GM19463 (cell line): ENCODE results near the gene SECTM1.

ENCODE experiments used
- ATAC-seq: cut with Tn5 transposase; IDR thresholded peaks from one replicate; pipeline ENCODE4 v1.9.1; 2021; ENCODE audit warnings: mild to moderate bottlenecking, moderate library complexity; ENCODE audit not compliant: unreplicated experiment

The SECTM1 gene

GRCh38 chr17:82329683-82330321 is 3.8 kb downstream of the SECTM1 start:
- ATAC-seq, result no peak

GRCh38 chr17:82328994-82329507 is 4.5 kb downstream of the SECTM1 start:
- no peak for ATAC-seq

DNA sequence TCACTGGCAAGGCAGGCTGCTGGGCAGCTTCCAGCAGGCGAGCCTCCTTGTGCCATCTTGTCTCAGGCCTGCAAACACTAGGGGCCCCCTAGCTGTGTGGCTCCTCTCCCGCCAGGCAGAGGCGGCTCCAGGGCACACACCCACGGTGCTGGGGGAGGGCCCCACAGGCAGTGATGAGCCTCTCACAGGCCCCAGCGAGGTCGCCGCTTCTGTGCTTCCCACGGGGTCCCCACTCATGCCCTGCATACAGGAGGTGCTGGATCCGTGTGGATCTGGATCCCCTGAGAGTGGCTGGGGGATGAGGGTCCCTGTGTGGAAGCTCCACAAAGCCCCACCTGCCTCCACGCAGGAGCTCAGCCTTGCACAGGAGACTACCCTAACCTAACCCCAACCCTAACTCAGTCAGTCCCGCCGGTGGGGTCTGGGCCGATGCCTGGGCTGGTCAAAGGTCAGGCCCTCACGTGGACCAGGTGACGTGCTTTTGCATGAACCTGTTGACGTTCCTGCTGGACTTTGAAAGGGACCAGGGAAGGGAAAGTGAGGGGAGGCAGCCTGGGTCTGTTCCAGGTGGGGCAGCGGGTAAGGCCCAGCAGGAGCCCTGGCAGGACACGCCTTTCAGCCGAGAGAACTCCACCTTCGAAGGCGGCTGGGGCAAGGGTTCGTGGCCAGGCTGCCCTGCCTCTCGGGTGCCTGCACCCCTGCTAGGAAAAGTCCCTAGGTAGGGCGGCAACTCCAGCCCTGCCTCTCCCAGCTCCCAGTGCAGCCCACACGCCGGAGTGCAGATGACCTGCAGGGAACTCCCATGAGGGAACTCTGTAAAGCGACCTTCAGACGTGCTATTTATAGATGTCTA is 5.2 kb downstream of the SECTM1 start:
- no peak for ATAC-seq

GRCh38 chr17:82327757-82328140 is 5.8 kb downstream of the SECTM1 start:
- ATAC-seq, result no peak

GRCh38 chr17:82327289-82327688 is 6.3 kb downstream of the SECTM1 start:
- ATAC-seq, result no peak

GRCh38 chr17:82325286-82326180 is 8.0 kb downstream of the SECTM1 start:
- no peak for ATAC-seq

DNA sequence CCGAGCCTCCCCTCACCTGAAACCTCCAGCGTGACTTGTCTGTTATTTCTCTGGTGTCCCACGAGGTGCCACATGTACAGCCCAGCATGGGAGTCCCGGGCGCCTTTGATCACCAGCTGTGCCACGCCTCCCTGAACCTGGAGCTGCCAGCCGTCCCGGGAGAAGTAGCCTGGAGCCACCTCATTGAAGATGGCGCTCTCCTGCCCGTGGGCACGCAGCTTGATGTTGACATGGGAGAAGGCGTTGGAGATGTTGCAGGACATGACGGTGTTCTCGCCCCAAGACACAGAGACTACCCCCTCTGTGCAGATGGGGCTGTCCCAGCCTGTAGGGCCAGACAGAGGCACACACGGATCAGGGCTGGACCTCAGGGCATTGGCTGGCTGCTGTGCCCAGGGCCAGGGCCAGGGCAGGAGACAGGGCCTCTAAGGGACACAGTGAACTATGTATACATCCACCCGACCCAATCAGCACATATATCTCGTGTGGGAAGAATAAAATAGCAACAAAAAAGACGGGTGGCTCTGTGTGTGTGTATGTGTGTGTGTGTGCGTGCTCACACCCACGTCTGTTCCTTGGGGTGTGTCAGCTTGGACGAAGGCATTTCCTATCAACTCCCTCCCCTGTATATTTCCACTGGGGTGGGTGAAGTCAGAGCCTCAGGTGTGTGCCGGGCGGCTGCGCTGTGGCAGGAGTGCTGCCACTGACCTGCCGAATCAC is 8.8 kb downstream of the SECTM1 start:
- ATAC-seq, result no peak

DNA sequence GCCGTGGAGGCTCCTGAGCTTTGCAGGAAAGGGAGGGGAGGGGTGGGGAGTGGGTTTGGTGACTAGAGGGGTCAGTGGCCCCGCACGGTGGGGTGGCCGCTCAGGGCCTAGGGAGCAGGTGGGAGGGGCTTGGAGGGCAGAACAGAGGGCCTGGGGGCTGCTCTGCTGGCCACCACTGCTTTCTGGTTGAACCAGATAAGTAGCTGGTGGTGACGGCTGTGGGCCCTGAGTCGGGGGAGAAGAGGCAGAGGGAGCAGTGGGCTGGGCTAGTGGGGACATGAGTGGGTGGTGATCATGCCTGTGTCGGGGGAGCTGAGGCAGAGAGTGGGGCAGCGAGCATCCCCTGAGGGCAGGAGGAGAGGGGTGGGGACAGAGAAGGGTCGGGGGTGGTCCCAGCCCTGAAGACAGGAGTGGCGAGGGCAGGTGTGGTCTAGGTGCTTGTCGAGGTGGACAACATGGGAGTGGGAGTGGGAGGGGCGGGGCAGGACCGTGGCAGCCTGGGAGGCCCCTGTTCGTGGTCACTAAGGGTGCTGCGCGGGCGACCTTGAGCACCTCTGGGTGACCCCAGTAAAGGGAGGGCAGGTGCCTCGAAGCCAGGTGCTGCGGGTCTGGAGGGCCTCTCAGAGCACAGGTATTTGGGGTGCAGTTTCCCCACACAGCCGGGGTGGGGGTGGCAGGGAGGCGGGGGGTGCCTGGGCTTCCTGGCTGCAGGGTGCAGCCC is 9.9 kb downstream of the SECTM1 start:
- no peak for ATAC-seq

GRCh38 chr17:82322526-82323453 is 10.8 kb downstream of the SECTM1 start:
- ATAC-seq, result no peak

DNA sequence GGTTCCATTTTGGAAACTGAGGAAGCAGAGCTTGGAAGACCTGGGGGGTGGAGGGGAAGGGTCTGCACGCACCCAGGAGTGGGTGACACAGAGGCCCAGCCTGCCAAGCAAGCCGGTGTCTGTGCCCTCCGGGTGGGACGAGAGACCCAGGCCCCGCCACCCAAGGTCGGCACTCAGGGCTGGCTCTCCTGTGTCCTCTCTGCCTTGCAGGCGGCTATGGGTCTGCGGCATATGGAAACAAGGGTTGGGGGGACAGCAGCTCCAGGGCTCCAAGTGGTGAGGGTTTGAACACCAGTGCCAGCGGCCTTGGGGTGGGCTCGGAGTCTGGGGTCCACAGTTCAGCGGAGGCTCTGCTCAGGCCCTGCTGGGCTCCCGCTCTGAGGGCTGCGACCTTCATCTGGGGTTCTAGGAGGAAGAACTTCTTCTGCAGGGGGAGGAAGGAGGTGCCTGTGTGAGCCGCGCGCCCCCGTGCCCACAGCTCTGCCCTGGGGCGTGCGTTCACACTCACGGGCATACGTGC is 11.6 kb downstream of the SECTM1 start:
- no peak for ATAC-seq

DNA sequence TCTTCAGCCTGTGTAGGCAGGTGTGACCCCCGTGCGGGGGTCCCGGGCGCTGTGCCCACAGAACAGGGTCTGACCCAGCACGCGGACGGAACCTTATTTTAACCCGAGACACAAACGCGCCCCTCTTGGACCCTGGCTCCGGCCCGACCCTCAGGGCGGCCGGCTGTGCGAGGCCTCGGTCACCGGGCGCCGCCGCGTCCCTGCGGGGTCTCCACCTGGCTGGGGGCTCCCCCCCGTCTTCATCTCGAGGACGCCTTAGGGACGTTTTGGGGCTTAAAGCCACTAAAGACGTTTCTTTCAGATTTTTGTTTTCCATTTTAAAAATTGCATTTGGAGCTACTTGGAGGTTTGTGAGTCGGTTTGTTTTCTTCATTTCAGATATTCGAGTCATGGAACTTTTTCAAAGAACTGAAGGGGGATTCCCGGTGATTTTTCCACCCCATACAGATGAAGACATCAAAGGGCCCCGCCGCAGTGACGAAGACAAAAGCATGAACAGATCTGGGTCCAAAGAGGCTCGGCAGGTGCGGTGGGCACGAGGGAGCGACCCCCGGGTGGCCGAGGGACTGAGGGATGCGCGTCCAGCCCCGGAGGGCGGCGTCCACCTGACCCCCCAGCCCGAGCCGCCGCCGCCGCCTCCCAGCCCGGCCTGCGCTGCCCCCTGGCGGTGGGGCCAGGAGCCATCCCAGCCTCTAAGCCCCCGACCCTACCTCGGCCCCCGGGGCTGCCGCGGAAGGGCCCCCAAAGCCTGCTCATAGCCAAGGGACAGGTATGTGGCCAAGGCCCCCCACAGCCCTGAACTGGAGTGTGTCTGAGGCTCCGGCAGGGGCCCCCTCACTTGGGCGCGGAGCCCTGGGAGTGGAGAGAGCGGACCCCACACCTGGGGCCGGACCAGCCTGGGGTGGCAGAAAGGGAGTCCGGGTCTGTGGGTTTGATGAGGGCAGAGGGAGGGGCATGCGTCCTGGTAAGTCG is 12.3 kb downstream of the SECTM1 start:
- ATAC-seq, result no peak

DNA sequence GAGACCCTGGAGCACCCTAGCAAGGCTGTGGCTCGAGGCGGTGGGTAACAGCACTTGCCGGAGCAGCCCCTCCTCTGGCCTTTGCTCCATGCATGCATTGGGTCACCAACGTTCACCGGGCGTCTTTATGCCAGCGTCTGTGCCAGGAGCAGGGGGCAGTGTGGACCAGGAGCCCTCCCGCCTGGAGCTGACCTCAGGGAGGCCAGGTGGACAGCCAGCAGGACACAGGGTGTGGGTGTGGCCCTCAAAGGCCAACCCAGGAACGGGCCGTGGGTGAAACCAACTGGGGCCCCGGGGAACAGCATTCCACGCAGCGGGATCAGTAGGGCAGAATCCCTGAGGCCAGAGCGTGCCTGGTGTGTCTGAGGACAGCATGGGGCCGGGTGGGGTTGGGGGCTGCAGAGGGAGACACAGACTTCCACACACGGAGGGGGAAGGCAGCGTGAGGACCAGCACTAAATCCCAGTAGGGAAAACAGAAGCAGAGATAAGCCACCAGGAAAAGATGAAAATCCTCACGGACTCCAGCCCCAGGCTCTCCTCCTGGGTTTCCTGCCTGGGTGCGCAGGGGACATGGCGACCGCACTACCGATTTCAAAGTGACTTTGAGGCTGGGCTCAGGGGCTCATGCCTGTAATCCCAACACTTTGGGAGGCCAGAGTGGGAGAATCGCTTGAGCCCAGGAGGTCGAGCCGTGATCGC is 13.3 kb downstream of the SECTM1 start:
- ATAC-seq, result no peak

DNA sequence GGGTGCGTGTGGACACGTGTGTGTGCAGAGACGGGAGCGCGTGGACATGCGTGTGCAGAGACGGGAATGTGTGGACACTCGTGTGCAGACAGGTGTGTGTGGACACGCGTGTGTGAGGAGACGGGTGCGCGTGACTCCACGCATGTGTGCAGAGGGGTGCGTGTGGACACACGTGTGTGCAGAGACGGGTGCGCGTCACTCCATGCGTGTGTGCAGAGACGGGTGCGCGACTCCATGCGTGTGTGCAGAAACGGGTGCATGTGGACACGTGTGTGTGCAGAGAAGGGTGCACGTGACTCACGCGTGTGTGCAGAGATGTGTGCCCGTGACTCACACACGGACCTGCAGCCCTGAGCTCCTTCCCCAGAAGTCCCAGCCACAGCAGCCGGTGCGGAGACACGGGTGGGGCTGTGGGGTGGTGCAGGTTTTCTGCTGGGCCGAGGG is 13.9 kb downstream of the SECTM1 start:
- no peak for ATAC-seq

- no peak for ATAC-seq
Measured at GRCh38 chr17:82318772-82319606, 14.6 kb downstream of the SECTM1 start.

DNA sequence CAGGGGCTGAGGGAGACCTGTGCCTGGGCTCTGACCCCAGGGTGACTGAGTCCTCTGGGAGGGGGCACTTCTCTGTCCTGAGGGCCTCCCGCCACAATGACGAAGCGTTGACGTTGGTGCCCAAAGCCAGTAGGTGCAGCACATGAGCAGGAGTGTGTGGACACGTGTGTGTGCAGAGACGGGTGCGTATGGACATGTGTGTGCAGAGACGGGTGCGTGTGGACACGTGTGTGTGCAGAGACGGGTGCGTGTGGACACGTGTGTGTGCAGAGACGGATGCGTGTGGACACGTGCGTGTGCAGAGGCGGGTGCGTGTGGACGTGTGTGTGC is 15.4 kb downstream of the SECTM1 start:
- ATAC-seq, result no peak
